Peyer's patch (tissue), 4 donors: ENCODE measurements around the gene LRGUK. TPM values are rescaled to one million over a fixed set of nuclear protein-coding genes. Genes with fewer than 3 reads are reported as not detected.

Source experiments
- DNase-seq, 3 donors: peaks; one replicate each; pipeline ENCODE4 v3.0.0-alpha.2; 2017 to 2019
- H3K27ac ChIP-seq, 4 donors: fragments of 200-600 bp; sonication (generic); one replicate each; pipeline ENCODE4 v1.5.1; 2016 to 2019
- H3K27me3 ChIP-seq, 2 donors: fragments of 200-600 bp; sonication (generic); one replicate each; pipeline ENCODE4 v1.5.1; 2019
- H3K36me3 ChIP-seq, 3 donors: fragments of 200-600 bp; sonication (generic); one replicate each; pipeline ENCODE4 v1.5.1; 2016 to 2019
- H3K4me1 ChIP-seq, 4 donors: fragments of 200-600 bp; sonication (generic); one replicate each; pipeline ENCODE4 v1.5.1; 2016 to 2019
- H3K4me3 ChIP-seq, 4 donors: fragments of 200-600 bp; sonication (generic); 1 replicate in 3 of 4; 2 replicates in 1 of 4; pipeline ENCODE4 v1.5.1; 2016 to 2019; ENCODE audit warnings: mild to moderate bottlenecking in 1 of 4
- H3K9me3 ChIP-seq, 4 donors: fragments of 200-600 bp; sonication (generic); one replicate each; pipeline ENCODE4 v1.5.1; 2016 to 2019; ENCODE audit warnings: mild to moderate bottlenecking in 1 of 4
- CTCF ChIP-seq, 6 experiments: fragments of 450-650 bp in 4 of 6; fragments of 200-600 bp in 2 of 6; sonication (generic) in 1 of 6; IDR thresholded peaks; one replicate each; pipeline ENCODE4 v1.5.1; 2017 to 2019; ENCODE audit warnings: antibody characterized with exemption in 6 of 6, mild to moderate bottlenecking in 3 of 6, moderate library complexity in 1 of 6
- POLR2A ChIP-seq, 2 donors: fragments of 450-650 bp; IDR thresholded peaks; one replicate each; pipeline ENCODE4 v1.5.1; 2017; ENCODE audit warnings: antibody characterized with exemption in 2 of 2, mild to moderate bottlenecking in 2 of 2, moderate library complexity in 2 of 2
- total RNA-seq, 4 donors: library from RNA; depleted of rRNA; stranded (reverse); fragments of >200 nt; gene quantifications; one replicate each; pipeline ENCODE4 v1.1.0, GENCODE V29; 2016

LRGUK gene
- total RNA-seq, 4 donors from 2014 or later: 0.40 to 3.3 (median 1.0) TPM

GRCh38 chr7:134284011-134284410, 156.9 kb downstream of the LRGUK start:
- DNase-seq: no peak
- no peak for TF ChIP-seq CTCF (IDR thresholded peaks at IDR 0.05)
- TF ChIP-seq POLR2A (IDR thresholded peaks at IDR 0.05): no peak
- no peak overlapping the region for H3K27ac ChIP-seq
- no peaks in the 10 kb centered on the region for H3K27me3 ChIP-seq
- H3K9me3 ChIP-seq: no peaks in the 10 kb centered on the region
- no peak overlapping the region for H3K4me3 ChIP-seq
- no peaks in the 10 kb centered on the region for H3K36me3 ChIP-seq
- H3K4me1 ChIP-seq: no peaks in the 10 kb centered on the region

DNA sequence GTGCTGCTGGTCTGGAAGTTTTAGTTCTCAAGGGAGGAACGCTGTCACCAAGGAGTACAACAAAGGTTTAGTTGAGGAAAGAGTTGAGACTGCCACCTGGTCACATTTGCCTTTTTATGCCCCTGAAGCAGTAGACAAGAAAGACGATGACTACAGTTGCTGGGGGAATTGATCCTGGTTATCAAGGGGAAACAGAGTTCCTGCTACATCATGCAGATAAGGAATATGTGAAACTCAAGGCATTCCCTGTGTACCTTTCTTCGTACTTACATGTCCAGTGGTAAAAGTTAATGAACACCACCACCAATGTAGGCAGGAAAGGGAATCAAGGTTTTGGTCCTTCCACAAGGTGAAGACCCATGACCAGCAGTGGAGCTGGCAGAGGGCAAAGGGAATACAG, 157.8 kb downstream of the LRGUK start:
- H3K36me3 ChIP-seq: no peaks in the 10 kb centered on the region
- H3K27me3 ChIP-seq: no peaks in the 10 kb centered on the region
- DNase-seq: no peak
- TF ChIP-seq CTCF (IDR thresholded peaks at IDR 0.05): no peak
- no peak for TF ChIP-seq POLR2A (IDR thresholded peaks at IDR 0.05)
- no peak overlapping the region for H3K27ac ChIP-seq
- no peaks in the 10 kb centered on the region for H3K4me1 ChIP-seq
- no peaks in the 10 kb centered on the region for H3K9me3 ChIP-seq
- H3K4me3 ChIP-seq: no peak overlapping the region

DNA sequence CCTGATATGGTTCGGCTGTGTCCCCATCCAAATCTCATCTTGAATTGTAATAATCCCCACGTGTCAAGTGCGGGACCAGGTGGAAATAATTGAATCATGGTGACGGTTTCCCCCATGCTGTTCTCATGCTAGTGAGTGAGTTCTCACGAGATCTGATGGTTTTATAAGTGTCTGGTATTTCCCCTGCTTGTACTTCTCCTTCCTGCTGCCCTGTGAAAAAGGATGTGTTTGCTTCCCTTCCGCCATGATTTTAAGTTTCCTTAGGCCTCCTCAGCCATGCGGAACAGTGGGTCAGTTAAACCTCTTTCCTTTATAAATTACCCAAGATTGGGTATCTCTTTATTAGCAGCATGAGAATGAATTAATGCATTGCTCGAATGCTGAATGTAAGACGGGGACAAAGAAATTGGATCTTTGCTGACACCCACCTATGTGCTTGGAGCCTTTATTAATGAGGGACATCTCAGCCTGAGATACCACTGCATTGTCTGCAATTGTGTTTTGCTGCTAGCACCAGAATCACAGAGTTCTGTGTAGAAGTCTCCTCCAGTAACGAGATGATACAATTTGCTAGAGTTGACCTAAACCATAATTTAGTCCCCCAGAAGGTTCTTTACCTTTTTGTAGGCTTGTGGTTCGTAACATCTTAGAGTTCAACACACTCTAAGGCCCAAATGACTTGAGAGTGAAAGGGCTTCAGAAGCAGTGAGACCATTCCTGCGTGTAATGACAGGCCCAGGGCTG, 160.9 kb downstream of the LRGUK start:
- Histone ChIP-seq H3K9me3 (no peaks in the 10 kb centered on the region), H3K27me3 (no peaks in the 10 kb centered on the region), H3K4me3 (no peak overlapping the region), H3K36me3 (no peaks in the 10 kb centered on the region), H3K4me1 (peaks cover 0 to 4% (median 0%) of the 10 kb centered on the region in 4 donors), H3K27ac (no peak overlapping the region)
- no peak for DNase-seq
- TF ChIP-seq CTCF (IDR thresholded peaks at IDR 0.05): no peak

DNA sequence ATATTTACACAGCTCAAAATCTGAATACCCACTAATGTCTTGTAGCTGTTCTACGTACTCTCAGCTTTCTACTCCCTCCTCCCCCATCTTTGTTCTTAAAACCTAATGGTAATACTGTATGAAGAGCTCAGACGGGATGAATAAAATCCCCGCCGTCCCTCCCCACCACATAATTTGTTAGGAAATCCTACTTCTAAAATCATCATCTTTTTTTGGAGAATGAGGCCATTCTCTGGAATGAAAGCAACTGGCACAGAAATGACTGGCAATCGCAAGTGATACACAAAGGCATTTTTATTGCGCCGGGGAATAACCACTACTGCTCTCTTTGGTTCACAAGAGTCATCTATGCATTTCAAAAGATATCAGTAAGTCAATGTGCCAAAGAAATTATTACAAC, 162.3 kb downstream of the LRGUK start:
- H3K36me3 ChIP-seq: peaks cover 0 to 8% (median 0%) of the 10 kb centered on the region in 3 donors
- DNase-seq: no peak
- H3K4me3 ChIP-seq: no peak overlapping the region
- no peak for TF ChIP-seq CTCF (IDR thresholded peaks at IDR 0.05)
- TF ChIP-seq POLR2A (IDR thresholded peaks at IDR 0.05): no peak
- H3K4me1 ChIP-seq: peaks cover 0 to 4% (median 0%) of the 10 kb centered on the region in 4 donors
- H3K27ac ChIP-seq: no peak overlapping the region
- no peaks in the 10 kb centered on the region for H3K27me3 ChIP-seq
- H3K9me3 ChIP-seq: no peaks in the 10 kb centered on the region

- Histone ChIP-seq H3K27me3 (no peaks in the 10 kb centered on the region), H3K4me3 (no peak overlapping the region), H3K36me3 (peaks cover 0 to 12% (median 0%) of the 10 kb centered on the region in 3 donors), H3K4me1 (peaks cover 0 to 4% (median 0%) of the 10 kb centered on the region in 4 donors), H3K9me3 (no peaks in the 10 kb centered on the region), H3K27ac (no peak overlapping the region)
- TF ChIP-seq CTCF (IDR thresholded peaks at IDR 0.05) (no peak), POLR2A (IDR thresholded peaks at IDR 0.05) (no peak)
- no peak for DNase-seq
Measured at GRCh38 chr7:134289841-134290240, 162.7 kb downstream of the LRGUK start.
